GM18951 (cell line): ENCODE data around the gene MTHFSD.

Experiments
- POLR2A ChIP-seq: IDR thresholded peaks from 4 replicates; pipeline ENCODE4 v1.6.1; 2011; ENCODE audit warnings: mild to moderate bottlenecking; ENCODE audit not compliant: insufficient read length, insufficient read depth; ENCODE audit errors: extremely low read depth
- in situ Hi-C: fragments of 300-500 bp; cut with MboI; formaldehyde crosslinking; loops from one replicate; pipeline ENCODE4 v1.12.0; 2022; ENCODE audit warnings: low sequenced_read_pairs, mixed read lengths, inconsistent platforms; ENCODE audit not compliant: unreplicated experiment

The MTHFSD gene

DNA sequence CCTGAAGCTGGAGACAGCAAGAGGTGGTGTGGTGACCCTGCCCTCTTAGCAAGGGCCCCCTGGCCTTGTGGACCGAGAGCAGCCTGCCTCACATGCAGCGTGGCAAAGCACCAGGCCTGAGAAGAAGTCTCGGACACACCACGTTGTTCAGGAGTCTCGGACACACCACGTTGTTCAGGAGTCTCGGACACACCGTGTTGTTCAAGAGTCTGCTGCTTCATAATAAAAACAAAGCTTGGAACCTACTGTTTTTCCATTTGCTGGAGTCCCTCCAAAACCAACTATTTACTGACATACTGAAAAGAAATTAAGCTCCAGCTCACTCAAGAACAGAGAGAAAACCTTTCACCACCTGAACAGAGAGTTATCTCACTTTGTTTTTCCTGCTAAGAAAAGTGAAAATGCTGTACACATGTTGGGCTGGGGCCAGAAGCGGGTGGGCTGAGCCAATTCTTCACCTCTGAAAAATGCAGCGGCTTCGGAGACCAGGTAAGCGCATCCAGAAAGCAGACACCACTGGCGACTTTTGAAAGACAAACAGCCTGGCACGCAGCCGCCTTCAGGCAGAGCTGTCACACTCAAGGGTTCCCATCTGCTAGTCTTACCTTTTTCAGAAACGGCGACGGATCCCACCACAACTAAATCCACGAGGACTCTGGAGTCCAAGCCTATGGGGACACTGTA is 8.9 kb downstream of the MTHFSD start:
- in situ Hi-C loops, result no loop called here

GRCh38 chr16:86545481-86545880 is 9.6 kb downstream of the MTHFSD start:
- in situ Hi-C loops, result no loop called here
- TF ChIP-seq POLR2A, result no peak

More for the DNA sequence above, 8.9 kb downstream of the MTHFSD start:
- TF ChIP-seq POLR2A, result no peak

GRCh38 chr16:86542756-86543750 is 12.0 kb downstream of the MTHFSD start:
- no peak for TF ChIP-seq POLR2A

DNA sequence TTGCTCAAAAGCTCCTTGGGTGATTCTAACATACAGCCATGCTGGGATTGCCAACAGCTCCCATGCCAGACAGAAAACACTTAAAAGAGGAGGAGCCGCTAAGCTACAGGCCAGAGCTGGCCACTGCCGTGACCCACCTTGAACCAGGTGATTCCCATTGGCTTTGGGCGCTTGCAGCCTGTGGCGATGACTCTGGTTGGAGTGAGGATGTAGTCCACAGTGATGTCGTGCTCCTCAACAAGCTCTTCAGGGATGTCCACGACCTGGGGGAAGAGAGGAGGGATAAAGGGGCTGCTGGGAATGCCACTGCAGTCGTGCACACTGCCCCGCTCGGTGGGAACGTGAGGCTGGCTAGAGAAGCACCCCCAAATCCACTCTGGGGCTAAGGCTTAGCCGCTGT is 13.5 kb downstream of the MTHFSD start:
- in situ Hi-C loops, result no loop called here
- TF ChIP-seq POLR2A, result no peak

More at GRCh38 chr16:86542756-86543750, 12.0 kb downstream of the MTHFSD start:
- in situ Hi-C loops, result no loop called here

GRCh38 chr16:86540894-86541293 is 14.1 kb downstream of the MTHFSD start:
- TF ChIP-seq POLR2A, result no peak
- in situ Hi-C loops, result no loop called here

GRCh38 chr16:86538196-86538780 is 16.7 kb downstream of the MTHFSD start:
- in situ Hi-C loops, result no loop called here
- no peak for TF ChIP-seq POLR2A

- in situ Hi-C loops, result no loop called here
Measured at GRCh38 chr16:86537486-86537885, 17.5 kb downstream of the MTHFSD start.

DNA sequence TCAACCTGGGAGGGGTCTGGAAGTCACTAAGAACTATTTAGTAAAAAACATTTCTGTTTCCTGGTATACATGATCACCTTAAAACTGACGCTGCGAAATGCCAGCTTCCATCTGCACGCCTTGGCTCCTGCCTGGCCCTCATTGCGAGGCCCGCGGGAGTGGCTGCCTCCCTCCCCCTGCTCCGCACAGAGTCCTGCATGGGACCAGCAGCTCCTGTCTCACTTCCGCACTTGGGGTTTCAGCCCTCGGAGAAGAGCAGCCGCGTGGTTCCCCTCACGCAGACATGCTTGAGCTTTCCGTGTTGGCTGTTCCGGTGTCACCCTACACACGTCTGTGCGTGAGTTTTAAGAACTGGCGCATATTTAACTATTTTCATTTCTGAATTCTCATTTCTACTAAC is 18.4 kb downstream of the MTHFSD start:
- in situ Hi-C loops, result no loop called here
- no peak for TF ChIP-seq POLR2A

More at GRCh38 chr16:86537486-86537885, 17.5 kb downstream of the MTHFSD start:
- TF ChIP-seq POLR2A, result no peak

- TF ChIP-seq POLR2A, result no peak
- in situ Hi-C loops, result no loop called here
Measured at GRCh38 chr16:86534779-86535615, 20.0 kb downstream of the MTHFSD start.

- no peak for TF ChIP-seq POLR2A
- in situ Hi-C loops, result no loop called here
Measured at GRCh38 chr16:86533767-86534351, 21.2 kb downstream of the MTHFSD start.

GRCh38 chr16:86533076-86533475 is 22.0 kb downstream of the MTHFSD start:
- no peak for TF ChIP-seq POLR2A
- in situ Hi-C loops, result no loop called here

GRCh38 chr16:86532526-86532815 is 22.6 kb downstream of the MTHFSD start:
- no peak for TF ChIP-seq POLR2A

More at GRCh38 chr16:86532526-86532815, 22.6 kb downstream of the MTHFSD start:
- in situ Hi-C loops, result no loop called here
